Heart left ventricle (tissue), 13 donors: ENCODE measurements around the gene TMC2.

Experiments used
- POLR2A ChIP-seq, 2 donors: fragments of 450-650 bp; IDR thresholded peaks; one replicate each; pipeline ENCODE4 v1.6.1; 2017; ENCODE audit warnings: antibody characterized with exemption in 2 of 2, mild to moderate bottlenecking in 2 of 2, moderate library complexity in 2 of 2
- TF ChIP-seq, protein P1 (sequence below), 12 donors: fragments of 200-600 bp; sonication (generic) in 4 of 12; IDR thresholded peaks; one replicate each; pipeline versions ENCODE4 v1.5.0 to v1.8.0; 2018 to 2022; ENCODE audit warnings: antibody characterized with exemption in 12 of 12, mild to moderate bottlenecking in 5 of 12
- donor health status: ischemic (EF 13 %, LVEDD 7.1; RV severe dilation, severe dysfunction).
- donor health status: DM: no; HTN: yes; CAD: no.
- donor health status: DM: no; HTN: no; CAD: no.
- donor health status: ischemic (EF 25% LVEDD 6.9; RV normal size, moderate dysfunction).
- donor health status: ischemic (EF 25% LVEDD 5.7; RV mildly dilated, moderate dysfunction).
- donor health status: ischemic (EF 35%, LVEDD 5.7; RV mildly dilated, moderate dysfunction).
- donor health status: nonischemic (EF 11% LVEDD 7.7; RV severe dilation, severe dysfunction).
- donor health status: DM: yes; HTN: yes; CAD: no.
- donor health status: PGD.
- donor health status: ischemic (EF 29% LVEDD 5.4; RV normal size, mild dysfunction).
- donor health status: nonischemic (EF 23%, LVEDD 6.1; RV moderate dilation, normal function).

DNA sequence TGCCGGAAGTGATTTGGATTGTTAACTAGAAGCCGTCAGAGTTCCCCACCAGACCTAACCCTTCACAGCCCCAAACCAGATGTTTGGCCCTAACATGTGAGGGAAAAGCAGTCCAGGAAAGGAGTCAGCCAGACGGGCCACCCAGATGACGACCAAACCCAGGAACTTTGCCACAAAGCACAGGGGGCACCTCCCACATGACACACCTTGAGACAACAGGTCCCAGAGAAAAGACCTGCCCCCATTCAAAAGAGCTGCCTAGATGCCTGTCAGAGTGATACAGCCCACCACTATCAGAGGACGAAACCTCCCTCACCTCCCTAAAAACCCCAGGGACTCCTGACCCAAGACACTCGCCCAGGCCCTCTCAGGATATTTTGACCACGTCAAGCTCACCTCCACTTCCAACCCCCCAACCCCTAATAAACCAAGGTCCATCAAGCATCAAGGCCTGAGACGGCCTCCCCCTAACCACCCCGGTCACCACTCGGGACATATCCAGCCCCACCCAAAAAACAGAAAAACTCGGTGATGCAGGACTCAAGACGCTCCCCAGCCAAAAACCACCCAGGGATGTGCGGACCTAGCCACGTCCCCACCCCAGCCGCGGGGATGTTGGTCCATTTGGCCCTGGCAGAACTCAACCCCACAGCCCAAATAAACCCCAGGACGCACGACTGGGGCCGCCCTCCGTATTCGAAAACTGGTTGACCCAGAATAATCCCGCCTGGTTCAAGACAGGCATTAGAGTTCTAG, 28.3 kb upstream of the TMC2 start:
- TF ChIP-seq, protein P1, sequence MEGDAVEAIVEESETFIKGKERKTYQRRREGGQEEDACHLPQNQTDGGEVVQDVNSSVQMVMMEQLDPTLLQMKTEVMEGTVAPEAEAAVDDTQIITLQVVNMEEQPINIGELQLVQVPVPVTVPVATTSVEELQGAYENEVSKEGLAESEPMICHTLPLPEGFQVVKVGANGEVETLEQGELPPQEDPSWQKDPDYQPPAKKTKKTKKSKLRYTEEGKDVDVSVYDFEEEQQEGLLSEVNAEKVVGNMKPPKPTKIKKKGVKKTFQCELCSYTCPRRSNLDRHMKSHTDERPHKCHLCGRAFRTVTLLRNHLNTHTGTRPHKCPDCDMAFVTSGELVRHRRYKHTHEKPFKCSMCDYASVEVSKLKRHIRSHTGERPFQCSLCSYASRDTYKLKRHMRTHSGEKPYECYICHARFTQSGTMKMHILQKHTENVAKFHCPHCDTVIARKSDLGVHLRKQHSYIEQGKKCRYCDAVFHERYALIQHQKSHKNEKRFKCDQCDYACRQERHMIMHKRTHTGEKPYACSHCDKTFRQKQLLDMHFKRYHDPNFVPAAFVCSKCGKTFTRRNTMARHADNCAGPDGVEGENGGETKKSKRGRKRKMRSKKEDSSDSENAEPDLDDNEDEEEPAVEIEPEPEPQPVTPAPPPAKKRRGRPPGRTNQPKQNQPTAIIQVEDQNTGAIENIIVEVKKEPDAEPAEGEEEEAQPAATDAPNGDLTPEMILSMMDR (IDR thresholded peaks at IDR 0.05), result no peak
- no peak for TF ChIP-seq POLR2A (IDR thresholded peaks at IDR 0.05)
